ENCODE data around the gene BRD3. TPM values are rescaled to one million over a fixed set of nuclear protein-coding genes. Genes with fewer than 3 reads are reported as not detected.

Gene BRD3
- total RNA-seq, 1 experiment from 2014 or later: 108 TPM

DNA sequence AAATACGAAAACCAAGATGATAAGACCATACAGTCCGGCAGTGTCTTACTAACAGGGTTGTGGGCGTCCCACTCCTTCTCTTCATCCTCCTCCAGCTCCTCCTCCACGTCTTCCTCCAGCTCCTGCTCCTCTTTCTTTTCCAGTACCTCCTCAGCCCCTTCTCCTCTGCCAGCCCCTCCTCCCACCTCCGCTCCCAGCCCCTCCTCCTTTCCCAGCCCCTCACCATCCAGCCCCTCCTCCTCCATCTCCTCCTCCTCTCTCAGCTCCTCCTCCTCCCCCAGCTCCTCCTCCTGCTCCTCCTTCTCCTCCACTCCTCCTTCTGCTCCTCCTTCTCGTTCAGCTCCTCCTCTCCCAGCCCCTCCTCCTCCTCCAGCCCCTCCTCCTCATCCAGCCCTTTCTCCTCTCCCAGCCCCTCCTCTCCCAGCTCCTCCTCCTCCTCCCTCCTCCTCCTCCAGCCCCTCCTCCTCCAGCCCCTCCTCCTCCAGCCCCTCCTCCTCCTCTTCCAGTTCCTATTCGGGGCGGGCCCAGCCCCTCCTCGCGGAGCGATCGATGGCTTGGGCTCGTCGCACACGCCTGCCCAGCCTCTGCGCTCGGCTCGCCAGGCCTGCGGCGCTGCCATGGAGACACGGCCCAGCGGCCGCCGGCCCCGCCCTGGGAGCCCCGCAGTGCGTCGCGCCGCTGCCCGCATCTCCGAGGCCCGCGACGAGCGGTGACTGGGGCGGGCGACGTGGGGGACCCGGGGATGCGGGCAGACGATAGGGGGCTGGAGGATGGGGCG lies 42.8 kb downstream of the BRD3 start, which contains the start of gene BRD3OS (continued):
- no peak for TF ChIP-seq ELF4 (CRISPR knock-in tag; IDR thresholded peaks at IDR 0.05; ENCODE audit: low read depth)
- TF ChIP-seq, protein P1, sequence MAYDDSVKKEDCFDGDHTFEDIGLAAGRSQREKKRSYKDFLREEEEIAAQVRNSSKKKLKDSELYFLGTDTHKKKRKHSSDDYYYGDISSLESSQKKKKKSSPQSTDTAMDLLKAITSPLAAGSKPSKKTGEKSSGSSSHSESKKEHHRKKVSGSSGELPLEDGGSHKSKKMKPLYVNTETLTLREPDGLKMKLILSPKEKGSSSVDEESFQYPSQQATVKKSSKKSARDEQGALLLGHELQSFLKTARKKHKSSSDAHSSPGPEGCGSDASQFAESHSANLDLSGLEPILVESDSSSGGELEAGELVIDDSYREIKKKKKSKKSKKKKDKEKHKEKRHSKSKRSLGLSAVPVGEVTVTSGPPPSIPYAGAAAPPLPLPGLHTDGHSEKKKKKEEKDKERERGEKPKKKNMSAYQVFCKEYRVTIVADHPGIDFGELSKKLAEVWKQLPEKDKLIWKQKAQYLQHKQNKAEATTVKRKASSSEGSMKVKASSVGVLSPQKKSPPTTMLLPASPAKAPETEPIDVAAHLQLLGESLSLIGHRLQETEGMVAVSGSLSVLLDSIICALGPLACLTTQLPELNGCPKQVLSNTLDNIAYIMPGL (CRISPR knock-in tag; IDR thresholded peaks at IDR 0.05): peak; percentile 23; the same call in 1 of the 2 replicates
- peak; percentile 90 for TF ChIP-seq FOXK1 (CRISPR knock-in tag; IDR thresholded peaks at IDR 0.05)
- TF ChIP-seq HMGA2 (CRISPR knock-in tag; IDR thresholded peaks at IDR 0.05): no peak
- no peak for TF ChIP-seq ZNF396 (CRISPR knock-in tag; IDR thresholded peaks at IDR 0.05; ENCODE audit: borderline replicate concordance)
- TF ChIP-seq, protein P2, sequence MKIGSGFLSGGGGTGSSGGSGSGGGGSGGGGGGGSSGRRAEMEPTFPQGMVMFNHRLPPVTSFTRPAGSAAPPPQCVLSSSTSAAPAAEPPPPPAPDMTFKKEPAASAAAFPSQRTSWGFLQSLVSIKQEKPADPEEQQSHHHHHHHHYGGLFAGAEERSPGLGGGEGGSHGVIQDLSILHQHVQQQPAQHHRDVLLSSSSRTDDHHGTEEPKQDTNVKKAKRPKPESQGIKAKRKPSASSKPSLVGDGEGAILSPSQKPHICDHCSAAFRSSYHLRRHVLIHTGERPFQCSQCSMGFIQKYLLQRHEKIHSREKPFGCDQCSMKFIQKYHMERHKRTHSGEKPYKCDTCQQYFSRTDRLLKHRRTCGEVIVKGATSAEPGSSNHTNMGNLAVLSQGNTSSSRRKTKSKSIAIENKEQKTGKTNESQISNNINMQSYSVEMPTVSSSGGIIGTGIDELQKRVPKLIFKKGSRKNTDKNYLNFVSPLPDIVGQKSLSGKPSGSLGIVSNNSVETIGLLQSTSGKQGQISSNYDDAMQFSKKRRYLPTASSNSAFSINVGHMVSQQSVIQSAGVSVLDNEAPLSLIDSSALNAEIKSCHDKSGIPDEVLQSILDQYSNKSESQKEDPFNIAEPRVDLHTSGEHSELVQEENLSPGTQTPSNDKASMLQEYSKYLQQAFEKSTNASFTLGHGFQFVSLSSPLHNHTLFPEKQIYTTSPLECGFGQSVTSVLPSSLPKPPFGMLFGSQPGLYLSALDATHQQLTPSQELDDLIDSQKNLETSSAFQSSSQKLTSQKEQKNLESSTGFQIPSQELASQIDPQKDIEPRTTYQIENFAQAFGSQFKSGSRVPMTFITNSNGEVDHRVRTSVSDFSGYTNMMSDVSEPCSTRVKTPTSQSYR (CRISPR knock-in tag; IDR thresholded peaks at IDR 0.05): no peak
- TF ChIP-seq CBFB (CRISPR knock-in tag; IDR thresholded peaks at IDR 0.05; ENCODE audit: low read depth): 0 out of 2 replicates have a peak, but pooled peaks have one; percentile 68
- TF ChIP-seq RORB (CRISPR knock-in tag; IDR thresholded peaks at IDR 0.05): no peak
- no peak for TF ChIP-seq EMX1 (CRISPR knock-in tag; IDR thresholded peaks at IDR 0.05)
- TF ChIP-seq, protein P3, sequence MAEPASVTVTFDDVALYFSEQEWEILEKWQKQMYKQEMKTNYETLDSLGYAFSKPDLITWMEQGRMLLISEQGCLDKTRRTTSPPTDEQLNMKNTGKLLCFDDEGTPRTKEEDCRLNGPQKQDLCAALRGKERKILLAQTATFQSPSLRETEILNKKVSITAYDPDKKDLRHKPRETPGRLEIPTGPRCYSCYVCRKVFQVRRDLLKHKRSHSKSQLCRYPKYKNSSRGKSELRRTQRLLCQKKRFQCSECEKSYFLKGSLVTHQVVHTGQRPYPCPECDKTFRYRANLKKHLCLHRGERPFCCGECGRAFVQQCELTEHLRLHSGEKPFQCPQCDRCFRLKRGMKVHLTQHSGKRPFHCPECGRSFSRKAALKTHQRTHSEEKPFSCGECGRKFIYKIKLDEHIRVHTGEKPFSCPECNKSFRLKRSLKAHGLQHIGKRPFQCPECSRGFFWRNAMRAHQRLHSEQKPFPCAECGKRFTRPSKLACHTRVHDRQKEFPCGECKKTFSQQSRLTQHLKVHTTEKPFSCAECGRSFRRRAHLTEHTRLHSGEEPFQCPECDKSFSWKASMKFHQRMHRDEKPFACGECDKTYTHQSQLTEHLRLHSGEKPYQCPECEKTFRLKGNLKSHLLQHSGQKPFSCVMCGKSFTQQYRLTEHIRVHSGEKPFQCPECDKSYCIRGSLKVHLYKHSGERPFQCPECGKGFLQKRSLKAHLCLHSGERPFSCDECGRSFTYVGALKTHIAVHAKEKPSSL (CRISPR knock-in tag; conservative IDR thresholded peaks at IDR 0.05): no peak
- TF ChIP-seq, protein P4, sequence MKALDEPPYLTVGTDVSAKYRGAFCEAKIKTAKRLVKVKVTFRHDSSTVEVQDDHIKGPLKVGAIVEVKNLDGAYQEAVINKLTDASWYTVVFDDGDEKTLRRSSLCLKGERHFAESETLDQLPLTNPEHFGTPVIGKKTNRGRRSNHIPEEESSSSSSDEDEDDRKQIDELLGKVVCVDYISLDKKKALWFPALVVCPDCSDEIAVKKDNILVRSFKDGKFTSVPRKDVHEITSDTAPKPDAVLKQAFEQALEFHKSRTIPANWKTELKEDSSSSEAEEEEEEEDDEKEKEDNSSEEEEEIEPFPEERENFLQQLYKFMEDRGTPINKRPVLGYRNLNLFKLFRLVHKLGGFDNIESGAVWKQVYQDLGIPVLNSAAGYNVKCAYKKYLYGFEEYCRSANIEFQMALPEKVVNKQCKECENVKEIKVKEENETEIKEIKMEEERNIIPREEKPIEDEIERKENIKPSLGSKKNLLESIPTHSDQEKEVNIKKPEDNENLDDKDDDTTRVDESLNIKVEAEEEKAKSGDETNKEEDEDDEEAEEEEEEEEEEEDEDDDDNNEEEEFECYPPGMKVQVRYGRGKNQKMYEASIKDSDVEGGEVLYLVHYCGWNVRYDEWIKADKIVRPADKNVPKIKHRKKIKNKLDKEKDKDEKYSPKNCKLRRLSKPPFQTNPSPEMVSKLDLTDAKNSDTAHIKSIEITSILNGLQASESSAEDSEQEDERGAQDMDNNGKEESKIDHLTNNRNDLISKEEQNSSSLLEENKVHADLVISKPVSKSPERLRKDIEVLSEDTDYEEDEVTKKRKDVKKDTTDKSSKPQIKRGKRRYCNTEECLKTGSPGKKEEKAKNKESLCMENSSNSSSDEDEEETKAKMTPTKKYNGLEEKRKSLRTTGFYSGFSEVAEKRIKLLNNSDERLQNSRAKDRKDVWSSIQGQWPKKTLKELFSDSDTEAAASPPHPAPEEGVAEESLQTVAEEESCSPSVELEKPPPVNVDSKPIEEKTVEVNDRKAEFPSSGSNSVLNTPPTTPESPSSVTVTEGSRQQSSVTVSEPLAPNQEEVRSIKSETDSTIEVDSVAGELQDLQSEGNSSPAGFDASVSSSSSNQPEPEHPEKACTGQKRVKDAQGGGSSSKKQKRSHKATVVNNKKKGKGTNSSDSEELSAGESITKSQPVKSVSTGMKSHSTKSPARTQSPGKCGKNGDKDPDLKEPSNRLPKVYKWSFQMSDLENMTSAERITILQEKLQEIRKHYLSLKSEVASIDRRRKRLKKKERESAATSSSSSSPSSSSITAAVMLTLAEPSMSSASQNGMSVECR (CRISPR knock-in tag; IDR thresholded peaks at IDR 0.05; ENCODE audit: borderline replicate concordance): peak; percentile 27; the same call in 1 of the 2 replicates
- TF ChIP-seq, protein P5, sequence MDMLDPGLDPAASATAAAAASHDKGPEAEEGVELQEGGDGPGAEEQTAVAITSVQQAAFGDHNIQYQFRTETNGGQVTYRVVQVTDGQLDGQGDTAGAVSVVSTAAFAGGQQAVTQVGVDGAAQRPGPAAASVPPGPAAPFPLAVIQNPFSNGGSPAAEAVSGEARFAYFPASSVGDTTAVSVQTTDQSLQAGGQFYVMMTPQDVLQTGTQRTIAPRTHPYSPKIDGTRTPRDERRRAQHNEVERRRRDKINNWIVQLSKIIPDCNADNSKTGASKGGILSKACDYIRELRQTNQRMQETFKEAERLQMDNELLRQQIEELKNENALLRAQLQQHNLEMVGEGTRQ (CRISPR knock-in tag; IDR thresholded peaks at IDR 0.05): no peak
- TF ChIP-seq, protein P6, sequence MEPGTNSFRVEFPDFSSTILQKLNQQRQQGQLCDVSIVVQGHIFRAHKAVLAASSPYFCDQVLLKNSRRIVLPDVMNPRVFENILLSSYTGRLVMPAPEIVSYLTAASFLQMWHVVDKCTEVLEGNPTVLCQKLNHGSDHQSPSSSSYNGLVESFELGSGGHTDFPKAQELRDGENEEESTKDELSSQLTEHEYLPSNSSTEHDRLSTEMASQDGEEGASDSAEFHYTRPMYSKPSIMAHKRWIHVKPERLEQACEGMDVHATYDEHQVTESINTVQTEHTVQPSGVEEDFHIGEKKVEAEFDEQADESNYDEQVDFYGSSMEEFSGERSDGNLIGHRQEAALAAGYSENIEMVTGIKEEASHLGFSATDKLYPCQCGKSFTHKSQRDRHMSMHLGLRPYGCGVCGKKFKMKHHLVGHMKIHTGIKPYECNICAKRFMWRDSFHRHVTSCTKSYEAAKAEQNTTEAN (CRISPR knock-in tag; IDR thresholded peaks at IDR 0.05): no peak
- TF ChIP-seq, protein P7, sequence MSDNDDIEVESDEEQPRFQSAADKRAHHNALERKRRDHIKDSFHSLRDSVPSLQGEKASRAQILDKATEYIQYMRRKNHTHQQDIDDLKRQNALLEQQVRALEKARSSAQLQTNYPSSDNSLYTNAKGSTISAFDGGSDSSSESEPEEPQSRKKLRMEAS (CRISPR knock-in tag; IDR thresholded peaks at IDR 0.05): no peak; the same call in 1 of the 2 replicates
- no peak for TF ChIP-seq ATF1 (CRISPR knock-in tag; IDR thresholded peaks at IDR 0.05)
- peak; percentile 96 for TF ChIP-seq ZNF263 (CRISPR knock-in tag; IDR thresholded peaks at IDR 0.05; ENCODE audit: low read depth)
- TF ChIP-seq, protein P8, sequence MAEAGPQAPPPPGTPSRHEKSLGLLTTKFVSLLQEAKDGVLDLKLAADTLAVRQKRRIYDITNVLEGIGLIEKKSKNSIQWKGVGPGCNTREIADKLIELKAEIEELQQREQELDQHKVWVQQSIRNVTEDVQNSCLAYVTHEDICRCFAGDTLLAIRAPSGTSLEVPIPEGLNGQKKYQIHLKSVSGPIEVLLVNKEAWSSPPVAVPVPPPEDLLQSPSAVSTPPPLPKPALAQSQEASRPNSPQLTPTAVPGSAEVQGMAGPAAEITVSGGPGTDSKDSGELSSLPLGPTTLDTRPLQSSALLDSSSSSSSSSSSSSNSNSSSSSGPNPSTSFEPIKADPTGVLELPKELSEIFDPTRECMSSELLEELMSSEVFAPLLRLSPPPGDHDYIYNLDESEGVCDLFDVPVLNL (CRISPR knock-in tag; IDR thresholded peaks at IDR 0.05; ENCODE audit: borderline replicate concordance, low read depth): no peak
- TF ChIP-seq ZNF671 (CRISPR knock-in tag; IDR thresholded peaks at IDR 0.05): no peak
- TF ChIP-seq, protein P9, sequence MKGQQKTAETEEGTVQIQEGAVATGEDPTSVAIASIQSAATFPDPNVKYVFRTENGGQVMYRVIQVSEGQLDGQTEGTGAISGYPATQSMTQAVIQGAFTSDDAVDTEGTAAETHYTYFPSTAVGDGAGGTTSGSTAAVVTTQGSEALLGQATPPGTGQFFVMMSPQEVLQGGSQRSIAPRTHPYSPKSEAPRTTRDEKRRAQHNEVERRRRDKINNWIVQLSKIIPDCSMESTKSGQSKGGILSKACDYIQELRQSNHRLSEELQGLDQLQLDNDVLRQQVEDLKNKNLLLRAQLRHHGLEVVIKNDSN (CRISPR knock-in tag; IDR thresholded peaks at IDR 0.05): no peak
